GM19438 (cell line): Measurements from ENCODE around the gene ADCYAP1.

Source experiments
- ATAC-seq: cut with Tn5 transposase; IDR thresholded peaks from one replicate; pipeline ENCODE4 v1.9.1; 2021; ENCODE audit warnings: low read depth; ENCODE audit not compliant: unreplicated experiment

ADCYAP1 gene

DNA sequence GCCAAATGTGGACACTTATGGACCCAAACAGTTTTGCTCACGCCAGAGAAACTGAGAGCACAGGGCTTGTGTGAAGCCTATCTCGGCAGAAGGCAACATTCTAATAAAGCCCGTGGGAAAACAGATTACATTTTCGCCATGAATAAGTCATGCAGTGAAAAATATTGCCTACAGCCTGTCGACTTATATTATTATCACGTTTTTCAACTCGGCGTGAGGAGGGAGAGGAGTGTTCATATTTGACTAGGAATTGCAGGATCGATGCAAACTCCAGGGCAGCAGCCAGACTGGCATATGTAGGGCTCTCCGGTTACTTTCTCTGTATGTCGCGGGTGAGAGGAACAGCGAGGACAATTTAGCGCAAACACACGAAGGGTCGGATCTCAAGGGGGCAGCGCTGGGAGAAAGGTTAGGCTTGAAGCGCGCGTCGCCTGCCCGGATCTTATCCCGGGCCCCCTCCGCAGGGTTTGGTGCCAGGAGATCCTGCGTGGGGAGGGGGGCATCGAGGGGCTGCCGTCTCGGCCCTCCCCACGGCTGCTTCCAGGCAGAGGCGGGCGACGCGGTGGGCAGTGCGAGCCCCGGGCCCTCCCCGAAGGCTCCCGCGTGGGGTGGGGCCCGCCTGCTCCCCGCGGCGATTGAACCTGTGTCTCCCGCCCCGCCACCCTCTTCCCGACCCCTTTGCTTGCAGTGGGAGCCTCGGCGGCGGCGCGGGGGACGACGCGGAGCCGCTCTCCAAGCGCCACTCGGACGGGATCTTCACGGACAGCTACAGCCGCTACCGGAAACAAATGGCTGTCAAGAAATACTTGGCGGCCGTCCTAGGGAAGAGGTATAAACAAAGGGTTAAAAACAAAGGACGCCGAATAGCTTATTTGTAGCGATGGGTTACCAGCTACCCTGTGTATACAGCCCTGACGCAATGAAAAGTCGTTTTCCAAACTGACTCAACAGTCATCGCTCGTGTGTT lies 4.4 kb downstream of the ADCYAP1 start:
- no peak for ATAC-seq

DNA sequence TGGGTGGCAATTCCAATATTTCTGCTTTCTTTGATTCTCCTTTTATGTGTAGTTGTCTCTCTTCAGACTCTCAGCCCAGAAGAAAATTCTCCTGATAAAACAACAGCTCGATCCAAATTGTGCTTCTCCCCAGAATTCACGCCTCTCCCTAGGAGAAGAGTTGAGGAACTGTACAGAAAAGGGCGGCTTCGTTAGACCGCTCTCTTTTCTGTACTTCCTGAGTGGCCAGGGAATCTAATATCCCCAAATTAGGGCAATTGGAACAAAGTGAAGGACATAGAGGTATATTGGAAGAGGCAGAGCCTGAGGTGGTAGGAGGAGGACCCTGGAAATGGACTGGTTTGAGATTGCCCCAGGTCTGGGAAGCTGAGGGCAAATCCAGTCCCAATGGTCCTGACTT lies 5.6 kb downstream of the ADCYAP1 start:
- ATAC-seq: no peak

DNA sequence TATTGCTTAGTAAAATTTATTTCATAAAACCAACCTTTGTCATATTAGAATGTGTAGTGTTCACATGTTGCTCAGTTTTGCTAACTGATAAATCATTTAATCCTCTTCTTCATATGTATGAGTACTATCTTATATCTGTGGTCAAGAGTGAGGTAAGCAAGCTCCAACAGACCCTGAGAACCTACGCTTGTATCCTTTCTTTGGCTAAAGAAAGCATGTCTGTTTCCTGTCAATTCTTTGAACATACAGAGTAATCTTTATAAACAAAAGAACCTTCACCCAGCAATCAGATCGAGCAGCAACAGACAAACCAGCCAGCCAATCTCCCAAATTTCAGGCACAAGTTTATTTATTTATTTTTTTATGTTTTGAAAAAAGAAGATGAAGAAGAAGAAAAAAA lies 6.4 kb downstream of the ADCYAP1 start:
- no peak for ATAC-seq

DNA sequence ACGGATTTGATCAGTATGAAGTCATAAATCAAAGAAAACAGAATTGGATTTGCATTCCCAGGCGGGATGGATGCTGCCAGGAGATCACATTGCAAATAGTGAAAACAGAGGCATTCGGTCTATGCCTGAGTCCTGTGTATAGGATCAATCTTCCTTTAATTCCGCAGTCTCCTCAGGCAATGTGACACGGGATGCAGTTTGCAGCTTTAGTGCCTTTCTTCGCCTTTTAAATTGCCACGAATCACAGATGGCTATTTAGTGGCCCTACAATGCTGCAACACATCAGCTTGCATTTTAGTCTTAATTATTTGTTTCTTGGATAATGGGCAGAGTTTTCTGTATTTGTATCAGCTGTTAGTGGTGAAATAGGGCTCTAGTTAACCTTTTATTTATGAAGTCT lies 6.8 kb downstream of the ADCYAP1 start:
- ATAC-seq: no peak

DNA sequence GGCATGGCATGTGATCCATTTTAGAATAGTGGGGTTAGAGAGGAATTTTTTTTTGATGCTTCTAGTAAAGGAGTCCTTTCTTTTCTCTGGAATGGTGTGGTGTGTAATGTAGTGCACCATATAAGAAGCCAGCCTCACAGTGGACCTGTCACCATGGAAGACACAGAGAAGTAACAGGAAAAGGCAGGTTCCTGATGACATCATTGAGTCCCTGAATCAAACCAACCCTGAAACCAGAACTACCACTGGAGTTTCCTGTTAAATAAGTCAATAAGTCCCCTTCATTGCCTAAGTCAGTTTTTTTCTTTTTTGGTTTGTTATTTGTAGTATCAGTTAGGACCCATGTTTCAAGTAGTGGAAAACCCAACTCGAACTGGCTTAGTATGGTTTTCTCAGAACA lies 11.9 kb downstream of the ADCYAP1 start:
- no peak for ATAC-seq

DNA sequence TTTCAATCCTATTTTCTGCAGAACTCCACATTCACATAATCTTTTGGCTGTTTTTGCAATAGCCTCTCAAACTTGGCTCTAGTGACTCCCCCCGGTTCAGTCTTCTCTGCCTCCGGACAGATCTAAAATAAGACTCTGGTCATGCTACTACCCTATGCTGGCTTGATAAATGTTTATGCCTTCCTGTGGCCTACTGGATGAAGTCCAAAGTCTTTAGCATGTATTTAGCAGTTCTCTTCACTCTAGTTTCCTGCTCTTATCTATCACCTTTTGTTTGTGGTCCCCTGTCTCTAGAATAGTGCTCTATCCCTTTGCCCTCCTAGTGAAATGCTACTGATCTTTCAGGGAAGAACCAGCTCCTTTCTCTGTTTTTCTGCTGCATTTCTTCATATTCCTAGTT lies 14.4 kb downstream of the ADCYAP1 start:
- no peak for ATAC-seq

DNA sequence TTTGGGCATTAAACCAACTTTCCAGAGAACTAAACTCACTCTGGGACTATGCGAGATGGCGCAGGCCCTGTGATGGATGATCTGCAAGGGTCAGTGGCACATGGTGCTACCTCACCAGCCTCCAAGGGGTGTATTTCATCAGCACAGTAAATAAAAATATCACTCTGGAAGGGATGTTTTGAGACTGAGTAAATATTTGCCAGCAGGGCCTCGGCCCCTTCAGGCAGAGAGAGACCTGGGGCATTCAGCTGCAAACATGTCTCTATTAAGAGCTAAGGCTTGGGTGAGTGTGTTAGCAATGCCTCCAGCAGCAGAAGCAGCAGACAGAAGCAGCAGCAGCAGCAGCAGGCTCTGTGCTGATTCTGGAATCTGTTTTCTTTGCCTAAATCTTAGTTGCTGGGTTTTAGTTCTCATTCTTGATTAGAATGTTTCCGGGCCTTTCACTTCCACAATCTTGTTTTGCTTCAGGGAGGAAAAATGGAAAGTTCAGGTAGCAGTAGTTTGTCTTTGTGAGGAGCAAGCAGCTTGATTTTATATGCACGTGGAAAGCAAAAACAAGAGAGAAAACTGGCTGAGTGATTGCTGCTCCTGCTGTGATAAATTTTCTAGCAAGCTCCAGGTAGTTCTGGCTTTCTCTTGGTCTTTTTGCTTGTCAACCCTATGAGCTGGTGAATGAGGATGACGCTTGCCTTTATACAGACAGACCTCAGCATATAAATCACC lies 18.6 kb downstream of the ADCYAP1 start:
- no peak for ATAC-seq

DNA sequence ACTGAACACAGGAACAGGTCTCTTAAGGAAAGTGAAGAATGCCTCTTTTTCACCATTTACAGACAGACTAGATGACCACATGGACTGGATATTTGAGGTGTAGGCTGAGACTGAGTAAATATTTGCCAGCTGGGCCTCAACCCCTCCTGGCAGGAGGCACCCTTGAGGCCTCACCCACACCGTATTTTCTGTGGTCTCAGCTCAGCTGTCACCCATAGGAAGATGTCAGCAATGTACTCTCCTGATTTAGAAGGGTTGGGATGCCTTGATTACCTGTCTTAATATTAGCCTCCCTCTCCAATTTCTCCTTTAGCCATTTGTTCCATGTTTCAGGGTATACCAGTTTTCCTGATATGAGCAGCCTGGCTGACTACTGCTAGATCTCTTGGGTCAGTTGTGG lies 20.3 kb downstream of the ADCYAP1 start:
- ATAC-seq: no peak

DNA sequence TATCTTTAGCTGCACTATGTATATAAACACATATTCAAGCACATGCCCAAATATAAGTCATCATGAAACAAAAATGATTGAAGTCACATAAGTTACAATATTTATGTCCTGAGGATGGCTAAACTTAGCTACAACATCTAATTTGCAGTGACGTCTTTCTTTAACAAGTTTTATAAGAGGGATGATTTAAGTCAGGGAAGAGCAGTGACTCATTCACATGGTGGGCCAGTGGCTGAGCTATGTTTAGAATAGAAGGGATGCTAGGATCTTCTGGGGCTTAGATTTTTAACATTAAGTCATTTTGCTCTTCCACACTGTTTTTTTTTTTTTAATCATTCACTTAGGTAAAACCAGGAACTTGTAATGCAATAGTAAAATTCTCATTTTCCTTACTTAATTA lies 22.3 kb downstream of the ADCYAP1 start:
- no peak for ATAC-seq

DNA sequence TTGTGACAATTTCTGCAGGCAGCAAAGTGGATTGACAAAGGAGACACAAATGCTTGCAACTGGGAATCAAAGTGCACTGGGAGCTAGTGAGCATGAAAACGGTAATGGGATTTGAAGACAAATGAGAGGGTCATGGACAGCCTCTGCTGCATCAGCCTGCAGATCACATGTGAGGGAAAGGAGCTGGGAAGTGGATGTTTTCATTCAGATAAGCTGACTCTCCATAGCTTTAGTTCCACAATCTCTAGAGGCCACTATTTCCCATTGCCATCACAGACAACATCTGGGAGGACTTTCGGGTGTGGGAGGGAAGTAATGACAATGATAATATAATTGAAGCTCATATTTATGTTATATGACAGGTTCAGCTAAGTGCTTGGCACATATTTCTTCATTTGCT lies 28.4 kb downstream of the ADCYAP1 start:
- no peak for ATAC-seq

DNA sequence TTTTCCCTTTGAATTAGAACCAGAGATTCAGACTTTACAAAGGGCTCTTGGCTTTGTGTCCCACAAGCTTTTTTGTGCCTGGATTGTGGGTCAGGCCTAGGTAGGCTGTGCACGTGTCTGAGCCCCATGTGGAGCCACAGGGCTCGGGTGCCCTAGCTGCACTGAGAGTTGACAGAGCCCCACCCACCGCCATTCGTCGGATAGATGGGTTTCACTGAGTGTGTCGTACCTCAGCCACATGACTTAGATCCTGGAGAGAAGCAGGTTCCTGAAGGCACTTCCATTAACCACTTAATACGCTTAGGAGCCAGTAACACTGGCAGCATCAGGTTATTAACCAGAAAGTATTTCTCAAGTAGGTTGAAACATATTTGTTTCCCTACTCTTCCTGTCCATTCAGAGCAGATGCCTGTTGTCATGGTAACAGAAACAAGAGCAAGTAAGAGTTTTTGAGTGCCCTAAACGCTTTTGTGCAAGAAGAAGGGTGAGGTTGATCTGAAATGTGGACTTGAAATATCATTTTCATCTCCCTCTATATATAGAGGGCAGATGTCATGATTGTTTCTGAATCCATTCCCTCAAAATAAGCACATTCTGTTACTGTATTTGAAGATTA lies 30.0 kb downstream of the ADCYAP1 start:
- no peak for ATAC-seq

DNA sequence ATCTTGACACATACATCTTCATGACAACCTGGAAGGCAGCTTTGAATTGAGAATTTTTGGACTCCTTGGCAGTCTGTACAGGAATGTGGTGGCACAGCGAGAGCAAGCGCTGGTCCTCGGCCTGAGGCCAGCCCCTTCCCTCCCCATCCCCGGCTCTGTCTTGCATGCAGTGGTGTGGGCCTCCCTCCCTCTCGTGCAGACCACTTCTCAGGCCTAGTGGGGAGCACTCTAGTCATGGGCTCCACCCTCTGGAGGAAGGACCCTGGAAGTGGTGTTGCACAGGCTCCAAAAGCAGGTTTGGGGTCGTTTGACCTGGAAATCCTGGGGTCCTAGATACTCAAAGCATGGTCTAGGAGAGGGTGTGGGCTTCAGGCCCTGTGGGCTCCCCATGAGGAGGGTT lies 32.3 kb downstream of the ADCYAP1 start:
- ATAC-seq: no peak

DNA sequence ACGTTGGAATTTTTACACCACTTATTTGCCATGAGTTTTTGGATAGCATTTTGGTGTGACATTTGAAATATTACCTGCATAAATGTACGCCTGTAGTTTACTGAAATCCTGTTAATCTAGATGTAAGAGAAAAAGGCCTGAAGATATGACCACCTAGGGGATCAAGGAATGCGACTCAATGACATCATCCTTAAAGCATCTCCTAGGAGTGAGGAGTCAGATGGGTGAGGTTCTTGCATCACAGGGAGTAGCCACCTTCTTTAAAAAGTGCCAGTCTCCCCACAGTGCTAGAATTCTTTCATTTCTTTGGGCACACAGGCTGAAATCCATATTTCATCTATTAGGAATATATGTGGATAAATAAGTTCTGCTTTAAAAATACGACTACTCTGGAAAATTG lies 34.5 kb downstream of the ADCYAP1 start:
- no peak for ATAC-seq

DNA sequence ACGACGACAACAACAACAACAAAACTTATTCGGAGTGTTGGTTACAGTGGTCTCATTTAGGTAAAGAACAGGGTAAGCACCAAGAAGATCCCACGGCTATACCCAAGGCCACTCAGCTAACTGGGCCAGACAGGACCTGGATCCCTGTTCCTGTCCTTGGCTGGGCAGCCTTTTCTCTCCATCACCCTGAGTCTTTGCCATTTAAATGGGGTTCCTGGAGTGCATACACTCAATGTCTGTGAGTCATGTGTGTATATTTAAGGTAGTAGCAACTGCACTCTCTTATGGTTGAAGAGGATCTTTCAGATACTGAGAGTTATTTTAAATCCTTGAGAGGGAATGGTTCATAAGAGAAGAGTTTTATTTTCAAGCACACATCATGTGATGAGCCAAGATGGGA lies 35.3 kb downstream of the ADCYAP1 start:
- ATAC-seq: no peak

DNA sequence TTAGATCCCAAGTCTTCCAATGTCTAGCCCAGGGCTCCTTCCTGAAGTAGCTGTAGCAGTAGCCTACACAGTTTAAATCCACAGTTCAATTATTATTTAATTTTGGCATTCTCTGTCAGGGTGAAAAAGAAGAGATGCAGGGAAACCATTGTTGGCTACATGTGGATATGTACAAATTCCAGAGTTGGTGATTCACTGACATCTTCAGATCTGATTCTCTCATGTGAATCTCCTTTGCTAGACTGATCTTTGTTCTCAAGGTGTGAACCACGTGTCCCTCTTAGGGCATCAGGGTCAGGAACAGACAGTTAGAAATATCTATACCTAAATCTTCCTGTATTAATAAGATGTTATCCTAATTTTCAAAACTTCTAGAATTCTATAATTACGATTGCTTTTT lies 36.7 kb downstream of the ADCYAP1 start:
- ATAC-seq: no peak

DNA sequence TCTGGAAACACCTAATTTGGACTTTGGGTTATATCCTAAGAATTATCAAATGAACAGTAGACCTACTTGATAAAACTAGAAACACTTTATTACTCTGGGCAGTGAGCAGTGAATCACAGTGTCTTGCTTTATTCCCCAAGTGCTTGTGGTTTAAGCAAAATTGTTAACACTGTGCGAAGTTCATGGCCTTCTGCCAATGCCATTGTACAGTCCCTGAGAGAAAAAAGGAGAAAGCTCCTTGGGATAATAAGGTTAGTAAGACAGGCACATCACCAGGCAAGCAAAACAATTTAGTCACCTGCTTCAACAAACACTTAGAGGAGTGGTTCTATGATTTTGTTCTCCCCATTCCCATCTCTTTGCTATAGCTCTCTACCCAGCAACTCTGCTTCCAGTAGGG lies 39.8 kb downstream of the ADCYAP1 start:
- no peak for ATAC-seq

DNA sequence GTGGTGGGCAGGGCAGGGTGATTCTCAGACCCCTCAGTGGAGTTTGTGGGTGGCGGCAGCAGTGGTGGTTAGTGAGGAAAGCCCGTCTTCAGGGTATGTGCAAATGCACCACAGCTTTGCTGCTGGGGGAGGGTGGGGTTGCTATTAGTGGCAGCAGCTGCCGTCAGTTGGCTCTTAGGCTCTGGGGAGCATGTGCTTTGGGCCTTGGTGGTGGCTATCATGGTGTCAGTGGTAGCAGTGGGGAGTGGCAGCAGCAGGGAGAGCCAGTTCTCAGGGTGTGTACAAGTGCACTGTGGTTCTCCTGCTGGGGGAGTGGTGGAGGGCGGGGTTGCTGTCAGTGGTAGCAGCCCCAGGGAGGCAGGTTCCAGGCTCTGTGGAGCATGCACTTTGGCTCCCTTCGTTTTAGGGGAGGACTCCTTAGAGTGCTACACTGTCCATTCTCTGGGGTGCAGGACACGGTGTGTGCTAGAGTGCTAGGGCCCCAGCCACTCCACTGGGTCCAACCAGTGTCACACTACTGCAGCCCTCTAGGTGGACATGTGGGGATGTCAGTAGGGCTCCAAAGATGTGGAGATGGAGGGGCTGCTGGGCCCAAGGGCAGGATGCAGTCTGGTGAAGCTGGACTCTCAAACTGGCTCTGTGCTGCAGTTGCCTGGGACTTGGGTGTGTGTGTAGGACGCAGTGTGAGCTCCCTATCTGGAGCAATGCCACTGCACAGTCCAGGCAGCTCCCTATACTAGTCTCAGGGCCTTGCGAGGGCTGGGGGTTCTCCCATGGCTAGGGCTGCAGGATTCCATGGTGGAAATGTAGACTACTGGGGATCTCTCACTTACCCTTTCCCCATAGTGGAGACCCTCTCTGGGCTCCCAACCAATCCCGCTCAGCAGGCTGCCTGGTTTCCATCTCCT lies 45.3 kb downstream of the ADCYAP1 start:
- no peak for ATAC-seq

DNA sequence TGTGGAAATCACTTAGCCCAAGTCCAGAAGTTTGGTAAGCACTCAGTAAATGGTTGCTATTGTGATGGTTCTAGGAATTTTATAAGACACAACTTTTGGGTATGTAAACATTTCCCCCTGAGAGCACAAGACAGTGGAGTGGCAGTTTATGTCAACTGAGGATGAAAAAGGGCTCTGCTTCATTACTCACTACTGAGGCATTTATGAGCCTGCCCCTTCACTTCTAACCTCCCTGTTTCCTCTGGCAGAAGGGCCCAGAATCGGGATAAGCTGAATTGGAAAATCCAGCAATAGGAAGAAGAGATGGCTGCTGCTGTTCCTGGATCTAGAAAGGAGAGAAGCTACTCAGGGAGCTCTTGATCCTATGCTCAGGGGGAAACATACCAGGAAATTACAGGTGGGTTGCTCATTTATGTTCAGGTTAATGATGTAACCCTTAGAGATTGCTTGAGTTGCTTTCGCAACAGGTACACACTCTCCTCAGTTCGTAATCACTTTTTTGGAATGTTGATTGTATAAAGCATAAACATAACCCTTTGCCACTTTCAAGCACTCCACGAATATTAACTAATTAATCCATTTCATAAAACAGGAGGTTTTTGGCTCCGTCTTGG lies 46.3 kb downstream of the ADCYAP1 start:
- ATAC-seq: no peak

DNA sequence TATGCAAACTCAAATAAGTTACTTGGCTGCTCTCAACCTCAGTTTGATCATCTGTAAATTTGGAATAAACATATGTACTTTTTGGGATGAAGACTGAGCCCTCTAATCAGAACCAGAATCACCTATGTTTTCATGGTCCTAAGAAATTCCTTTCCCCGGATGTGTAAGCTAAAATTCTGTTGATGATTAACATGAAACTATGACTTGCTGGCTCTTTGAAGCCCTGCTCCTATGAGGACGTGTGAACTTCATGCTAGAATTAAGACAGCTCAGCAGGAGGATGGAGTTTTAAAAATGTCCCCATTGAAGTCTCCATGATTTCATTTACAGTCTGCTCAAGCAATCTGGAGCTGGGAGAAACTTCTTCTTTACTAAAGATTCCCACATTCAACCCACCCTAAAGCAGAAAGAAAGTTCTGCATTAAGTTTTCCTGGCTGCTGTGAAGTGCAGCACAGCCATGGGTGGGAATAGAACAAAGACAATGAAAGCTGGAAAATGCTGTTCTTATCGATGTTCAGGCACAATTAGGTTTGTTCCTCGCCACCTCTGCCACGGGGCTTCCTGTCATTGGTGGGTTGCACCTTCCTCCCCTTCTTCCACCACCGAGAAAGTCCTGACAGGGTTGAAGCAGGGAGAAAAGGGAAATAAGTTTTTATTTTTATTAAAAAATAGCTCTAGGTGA lies 50.9 kb downstream of the ADCYAP1 start:
- ATAC-seq: no peak
